ENCODE results near the gene CDC45.

DNA sequence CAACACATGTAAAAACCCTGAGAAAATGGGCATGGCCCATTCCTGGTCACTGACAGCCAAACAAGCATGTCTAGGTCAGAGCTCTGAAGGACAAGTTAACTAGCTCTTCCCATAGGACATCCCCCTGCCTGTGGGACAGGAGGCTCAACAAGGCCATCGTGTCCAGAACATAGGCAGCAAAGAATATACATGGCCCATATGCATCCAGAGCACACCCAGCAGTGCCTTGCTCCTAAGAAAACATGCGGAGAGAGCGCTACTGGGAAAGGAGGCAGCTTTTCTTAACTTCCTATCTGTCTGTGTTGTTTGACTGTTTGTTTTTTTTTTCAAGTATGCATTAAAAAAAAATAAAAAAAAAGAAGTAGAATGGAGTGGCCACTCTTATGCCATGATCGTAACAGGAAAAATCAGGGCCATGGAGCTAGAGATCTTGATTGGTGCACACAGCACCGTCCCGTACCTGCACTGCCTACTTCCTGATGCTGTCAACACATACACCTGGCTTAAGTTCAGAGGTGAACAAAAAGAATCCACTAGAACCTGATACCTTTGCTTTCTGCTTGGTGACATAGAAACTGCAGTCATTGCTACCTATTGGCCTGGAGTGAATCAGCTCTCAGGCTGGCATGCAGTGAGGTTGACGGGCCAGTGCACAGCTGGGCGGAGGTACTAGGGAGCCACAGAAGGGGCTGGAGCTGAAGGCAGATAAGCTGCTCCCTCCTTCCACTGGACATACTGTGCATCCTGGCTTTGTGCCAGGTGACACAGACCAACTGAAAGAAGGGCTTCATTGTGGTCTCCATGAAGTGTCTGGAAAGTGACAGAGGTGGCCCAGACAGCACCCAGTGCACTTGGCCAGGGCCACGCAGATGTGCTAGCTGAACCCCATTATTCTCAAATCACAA, 12.6 kb upstream of the CDC45 start:
- TF ChIP-seq, protein P1, sequence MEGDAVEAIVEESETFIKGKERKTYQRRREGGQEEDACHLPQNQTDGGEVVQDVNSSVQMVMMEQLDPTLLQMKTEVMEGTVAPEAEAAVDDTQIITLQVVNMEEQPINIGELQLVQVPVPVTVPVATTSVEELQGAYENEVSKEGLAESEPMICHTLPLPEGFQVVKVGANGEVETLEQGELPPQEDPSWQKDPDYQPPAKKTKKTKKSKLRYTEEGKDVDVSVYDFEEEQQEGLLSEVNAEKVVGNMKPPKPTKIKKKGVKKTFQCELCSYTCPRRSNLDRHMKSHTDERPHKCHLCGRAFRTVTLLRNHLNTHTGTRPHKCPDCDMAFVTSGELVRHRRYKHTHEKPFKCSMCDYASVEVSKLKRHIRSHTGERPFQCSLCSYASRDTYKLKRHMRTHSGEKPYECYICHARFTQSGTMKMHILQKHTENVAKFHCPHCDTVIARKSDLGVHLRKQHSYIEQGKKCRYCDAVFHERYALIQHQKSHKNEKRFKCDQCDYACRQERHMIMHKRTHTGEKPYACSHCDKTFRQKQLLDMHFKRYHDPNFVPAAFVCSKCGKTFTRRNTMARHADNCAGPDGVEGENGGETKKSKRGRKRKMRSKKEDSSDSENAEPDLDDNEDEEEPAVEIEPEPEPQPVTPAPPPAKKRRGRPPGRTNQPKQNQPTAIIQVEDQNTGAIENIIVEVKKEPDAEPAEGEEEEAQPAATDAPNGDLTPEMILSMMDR (optimal IDR thresholded peaks at IDR 0.05 in 1 of 3, IDR thresholded peaks at IDR 0.05 in 1 of 3, conservative IDR thresholded peaks at IDR 0.05 in 1 of 3; ENCODE audit: extremely low read depth in 1 of 3, insufficient read depth in 2 of 3, low read length in 3 of 3): no peak
- no peak for TF ChIP-seq EZH2 (IDR thresholded peaks at IDR 0.05; ENCODE audit: low read length)
